Measurements from ENCODE around the gene SLC2A9.

SLC2A9 gene

GRCh38 chr4:10013722-10014121, 7.6 kb downstream of the SLC2A9 start:
- 0 out of 3 replicates have a peak, but pooled peaks have one; percentile 27 for ATAC-seq

DNA sequence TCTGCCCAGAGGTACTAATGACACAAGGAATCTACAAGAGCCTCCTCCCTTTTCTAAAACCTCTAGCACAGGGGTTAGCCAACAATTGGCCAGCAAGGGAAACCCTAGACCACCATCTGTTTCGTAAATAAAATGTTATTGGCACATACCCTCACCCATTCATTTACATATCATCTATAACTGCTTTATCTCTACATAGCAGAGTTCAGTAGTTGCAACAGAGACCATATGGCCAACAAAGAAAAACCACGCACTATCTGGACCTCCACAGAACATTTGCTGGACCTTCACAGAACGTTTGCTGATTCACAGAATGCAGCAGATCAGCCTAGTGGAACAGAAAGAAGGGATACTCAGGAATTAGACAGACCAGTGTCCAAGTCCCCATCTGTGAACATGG, 9.4 kb downstream of the SLC2A9 start:
- TF ChIP-seq ZFP30 (CRISPR knock-in tag; IDR thresholded peaks at IDR 0.05) = no peak
- no peak for TF ChIP-seq BACH2 (CRISPR knock-in tag; IDR thresholded peaks at IDR 0.05; ENCODE audit: borderline replicate concordance)
- no peak for TF ChIP-seq ZC3H10 (CRISPR knock-in tag; IDR thresholded peaks at IDR 0.05)
- no peak for ATAC-seq

More at GRCh38 chr4:10013722-10014121, 7.6 kb downstream of the SLC2A9 start:
- no peak for TF ChIP-seq ESRRG (CRISPR knock-in tag; IDR thresholded peaks at IDR 0.05)
- TF ChIP-seq TOX (CRISPR knock-in tag; IDR thresholded peaks at IDR 0.05; ENCODE audit: borderline replicate concordance) = no peak
- no peak for TF ChIP-seq ZNF565 (CRISPR knock-in tag; conservative IDR thresholded peaks at IDR 0.05; ENCODE audit: low read depth)
- TF ChIP-seq PATZ1 (CRISPR knock-in tag; IDR thresholded peaks at IDR 0.05; ENCODE audit: borderline replicate concordance) = no peak
- TF ChIP-seq ARNTL (CRISPR knock-in tag; IDR thresholded peaks at IDR 0.05; ENCODE audit: borderline replicate concordance, low read depth) = no peak
- no peak for TF ChIP-seq ZFP3 (CRISPR knock-in tag; IDR thresholded peaks at IDR 0.05)
- TF ChIP-seq TSHZ2 (CRISPR knock-in tag; IDR thresholded peaks at IDR 0.05) = no peak
- TF ChIP-seq GLIS3 (CRISPR knock-in tag; IDR thresholded peaks at IDR 0.05) = no peak
- no peak for TF ChIP-seq ZNF8 (CRISPR knock-in tag; IDR thresholded peaks at IDR 0.05)
- no peak for TF ChIP-seq OSR1 (CRISPR knock-in tag; IDR thresholded peaks at IDR 0.05)
- TF ChIP-seq CSRNP3 (CRISPR knock-in tag; IDR thresholded peaks at IDR 0.05) = no peak

GRCh38 chr4:10011277-10011676, 10.0 kb downstream of the SLC2A9 start:
- no peak for ATAC-seq
- TF ChIP-seq ZNF70 (CRISPR knock-in tag; IDR thresholded peaks at IDR 0.05) (no peak), CREB5 (CRISPR knock-in tag; IDR thresholded peaks at IDR 0.05; ENCODE audit: low read depth) (no peak), PPARA (CRISPR knock-in tag; IDR thresholded peaks at IDR 0.05; ENCODE audit: borderline replicate concordance) (no peak), OSR1 (CRISPR knock-in tag; IDR thresholded peaks at IDR 0.05) (no peak), ZFP30 (CRISPR knock-in tag; IDR thresholded peaks at IDR 0.05) (no peak), RARB (CRISPR knock-in tag; IDR thresholded peaks at IDR 0.05) (no peak), TSHZ2 (CRISPR knock-in tag; IDR thresholded peaks at IDR 0.05) (no peak), BACH2 (CRISPR knock-in tag; IDR thresholded peaks at IDR 0.05; ENCODE audit: borderline replicate concordance) (no peak), ISL1 (CRISPR knock-in tag; IDR thresholded peaks at IDR 0.05) (no peak), SNAI2 (CRISPR knock-in tag; IDR thresholded peaks at IDR 0.05) (no peak), TCF4 (CRISPR knock-in tag; IDR thresholded peaks at IDR 0.05; ENCODE audit: borderline replicate concordance) (no peak), ZNF8 (CRISPR knock-in tag; IDR thresholded peaks at IDR 0.05) (no peak), ESRRG (CRISPR knock-in tag; IDR thresholded peaks at IDR 0.05) (no peak)
